Stomach (tissue), 4 donors: ENCODE measurements around the gene IGSF6.
"Not testable (repeated sequence)": the region's sequence is repeated elsewhere in the genome, so short reads cannot be mapped to it uniquely, and the experiment has no call there.

Source experiments
- CTCF ChIP-seq, 7 experiments: fragments of 450-650 bp in 4 of 7; fragments of 200-600 bp in 3 of 7; sonication (generic) in 3 of 7; IDR thresholded peaks; one replicate each; pipeline ENCODE4 v1.5.1; 2016 to 2019; ENCODE audit warnings: antibody characterized with exemption in 7 of 7, control low read depth in 2 of 7, mild to moderate bottlenecking in 1 of 7
- EP300 ChIP-seq: sonication (generic); formaldehyde crosslinking; IDR thresholded peaks from one replicate; pipeline ENCODE4 v1.6.1; 2017; ENCODE audit warnings: antibody characterized with exemption
- POLR2A ChIP-seq, 4 donors: fragments of 450-650 bp; IDR thresholded peaks; one replicate each; pipeline ENCODE4 v1.6.1; 2016; ENCODE audit warnings: antibody characterized with exemption in 4 of 4, control low read depth in 2 of 4, mild to moderate bottlenecking in 1 of 4, moderate library complexity in 1 of 4

DNA sequence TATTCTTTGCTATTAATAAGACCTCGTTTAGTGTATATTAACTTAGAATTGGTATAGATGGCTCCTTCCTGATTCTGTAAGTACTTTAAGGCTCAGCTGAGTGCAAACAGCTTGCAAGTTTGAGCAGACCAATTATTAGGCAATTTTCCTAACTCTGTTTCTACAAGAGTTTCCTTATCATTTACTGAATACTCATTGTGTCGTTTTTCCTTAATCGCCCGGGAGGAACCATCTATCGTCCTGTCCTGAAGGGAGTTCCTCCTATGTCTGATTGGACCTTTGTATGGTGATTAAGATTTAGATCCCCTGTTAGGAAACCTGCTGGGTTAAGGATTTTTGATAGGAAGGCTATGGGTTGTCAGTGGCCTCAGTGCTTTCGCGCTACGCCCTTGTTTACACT is 21.0 kb downstream of the IGSF6 start:
- TF ChIP-seq CTCF (IDR thresholded peaks at IDR 0.05); EP300; POLR2A (IDR thresholded peaks at IDR 0.05): not testable (repeated sequence)
